ENCODE measurements around the gene TAS2R46.
"Not testable (repeated sequence)": the region's sequence is repeated elsewhere in the genome, so short reads cannot be mapped to it uniquely, and the experiment has no call there.

Gene TAS2R46

GRCh38 chr12:11062194-11062593, at the start of gene TAS2R46:
TSS of gene TAS2R46 (minus strand) at chr12:11062294. CDS start at chr12:11062294, 0 bp downstream.
- DNase-seq (ENCODE audit: low read depth); H3K4me3 ChIP-seq (ENCODE audit: low read depth, low read length): not testable (repeated sequence)

GRCh38 chr12:11111213-11111612, 49.1 kb upstream of the TAS2R46 start:
- H3K4me3 ChIP-seq (ENCODE audit: low read depth, low read length); DNase-seq (ENCODE audit: low read depth): not testable (repeated sequence)

- TF ChIP-seq MYC (IDR thresholded peaks at IDR 0.05; ENCODE audit: low read depth, low read length) (no peak), CTCF (IDR thresholded peaks at IDR 0.05; ENCODE audit: low read depth, low read length) (no peak), POLR2A (IDR thresholded peaks at IDR 0.05; ENCODE audit: extremely low read depth, insufficient read length) (no peak), MAX (IDR thresholded peaks at IDR 0.05; ENCODE audit: low read depth, low read length) (no peak)
- DNase-seq (ENCODE audit: low read depth): no peak
- H3K4me3 ChIP-seq (ENCODE audit: low read depth, low read length): no peak overlapping the region
Measured at GRCh38 chr12:11108862-11109261, 46.8 kb upstream of the TAS2R46 start.

GRCh38 chr12:11107719-11108118, 45.6 kb upstream of the TAS2R46 start:
- no peak for TF ChIP-seq MAX (IDR thresholded peaks at IDR 0.05; ENCODE audit: low read depth, low read length)
- TF ChIP-seq CTCF (IDR thresholded peaks at IDR 0.05; ENCODE audit: low read depth, low read length): no peak
- TF ChIP-seq MYC (IDR thresholded peaks at IDR 0.05; ENCODE audit: low read depth, low read length): no peak
- TF ChIP-seq POLR2A (IDR thresholded peaks at IDR 0.05; ENCODE audit: extremely low read depth, insufficient read length): no peak
- H3K4me3 ChIP-seq (ENCODE audit: low read depth, low read length): no peak overlapping the region
- no peak for DNase-seq (ENCODE audit: low read depth)

GRCh38 chr12:11106288-11106687, 44.2 kb upstream of the TAS2R46 start:
- TF ChIP-seq CTCF (IDR thresholded peaks at IDR 0.05; ENCODE audit: low read depth, low read length) (no peak), POLR2A (IDR thresholded peaks at IDR 0.05; ENCODE audit: extremely low read depth, insufficient read length) (no peak), MAX (IDR thresholded peaks at IDR 0.05; ENCODE audit: low read depth, low read length) (no peak), MYC (IDR thresholded peaks at IDR 0.05; ENCODE audit: low read depth, low read length) (no peak)
- H3K4me3 ChIP-seq (ENCODE audit: low read depth, low read length): no peak overlapping the region
- no peak for DNase-seq (ENCODE audit: low read depth)

- TF ChIP-seq POLR2A (IDR thresholded peaks at IDR 0.05; ENCODE audit: extremely low read depth, insufficient read length) (no peak), CTCF (IDR thresholded peaks at IDR 0.05; ENCODE audit: low read depth, low read length) (no peak), MAX (IDR thresholded peaks at IDR 0.05; ENCODE audit: low read depth, low read length) (no peak), MYC (IDR thresholded peaks at IDR 0.05; ENCODE audit: low read depth, low read length) (no peak)
- DNase-seq (ENCODE audit: low read depth): no peak
Measured at GRCh38 chr12:11105546-11105945, 43.5 kb upstream of the TAS2R46 start.

GRCh38 chr12:11094910-11095309, 32.8 kb upstream of the TAS2R46 start:
- H3K4me3 ChIP-seq (ENCODE audit: low read depth, low read length); DNase-seq (ENCODE audit: low read depth): not testable (repeated sequence)

More at GRCh38 chr12:11105546-11105945, 43.5 kb upstream of the TAS2R46 start:
- H3K4me3 ChIP-seq (ENCODE audit: low read depth, low read length): no peak overlapping the region

GRCh38 chr12:11092128-11092527, 30.0 kb upstream of the TAS2R46 start, which contains the start of gene TAS2R43:
TSS of gene TAS2R43 (minus strand) at chr12:11092313. CDS start at chr12:11092229, 84 bp downstream.
- no peak for DNase-seq (ENCODE audit: low read depth)
- H3K4me3 ChIP-seq (ENCODE audit: low read depth, low read length): no peak within 1 kb of the TSS
- TF ChIP-seq POLR2A (IDR thresholded peaks at IDR 0.05; ENCODE audit: extremely low read depth, insufficient read length): no peak
- TF ChIP-seq CTCF (IDR thresholded peaks at IDR 0.05; ENCODE audit: low read depth, low read length): no peak
- no peak for TF ChIP-seq MAX (IDR thresholded peaks at IDR 0.05; ENCODE audit: low read depth, low read length)
- TF ChIP-seq MYC (IDR thresholded peaks at IDR 0.05; ENCODE audit: low read depth, low read length): no peak

All from NB4 (cell line).